ENCODE measurements around the gene CPNE7. TPM values are rescaled to one million over a fixed set of nuclear protein-coding genes. Genes with fewer than 3 reads are reported as not detected.

CPNE7 gene
- total and polyA plus RNA-seq, 2 of the 13 experiments (the other 11 are each of a cell fraction or from before 2014, with no cell fraction given): 0.59 TPM; not detected in 1

GRCh38 chr16:89545044-89545830, 30.3 kb upstream of the CPNE7 start (continued):
- TF ChIP-seq ZNF605 (CRISPR knock-in tag; IDR thresholded peaks at IDR 0.05): peak; percentile 86
- 0 out of 2 replicates have a peak, but pooled peaks have one; percentile 64 for TF ChIP-seq ZNF296 (CRISPR knock-in tag; conservative IDR thresholded peaks at IDR 0.05)
- TF ChIP-seq EED (CRISPR knock-in tag; IDR thresholded peaks at IDR 0.05): no peak
- no peak for TF ChIP-seq ZNF75D (CRISPR knock-in tag; IDR thresholded peaks at IDR 0.05; ENCODE audit: borderline replicate concordance)
- TF ChIP-seq NFIC (IDR thresholded peaks at IDR 0.05; ENCODE audit: low read length): no peak
- peak; percentile 69; the same call in 1 of the 2 replicates for TF ChIP-seq SALL1 (CRISPR knock-in tag; IDR thresholded peaks at IDR 0.05)
- TF ChIP-seq NRL (CRISPR knock-in tag; IDR thresholded peaks at IDR 0.05; ENCODE audit: borderline replicate concordance): peak; percentile 62; the same call in 1 of the 2 replicates
- no peak for TF ChIP-seq ZNF207 (IDR thresholded peaks at IDR 0.05; ENCODE audit: borderline replicate concordance)
- TF ChIP-seq POGZ (CRISPR knock-in tag; IDR thresholded peaks at IDR 0.05): peak; percentile 31; the same call in 1 of the 2 replicates
- peak; percentile 43; the same call in 1 of the 2 replicates for TF ChIP-seq ESRRA (CRISPR knock-in tag; IDR thresholded peaks at IDR 0.05; ENCODE audit: low read depth)
- TF ChIP-seq BRD4 (CRISPR knock-in tag; IDR thresholded peaks at IDR 0.05): no peak
- 0 out of 2 replicates have a peak, but pooled peaks have one; percentile 57 for TF ChIP-seq SMAD1 (CRISPR knock-in tag; IDR thresholded peaks at IDR 0.05; ENCODE audit: borderline replicate concordance, low read depth)
- TF ChIP-seq MLLT10 (CRISPR knock-in tag; IDR thresholded peaks at IDR 0.05): no peak
- TF ChIP-seq ZNF263 (CRISPR knock-in tag; IDR thresholded peaks at IDR 0.05): peak; percentile 67
- no peak for TF ChIP-seq SRSF9 (IDR thresholded peaks at IDR 0.05; ENCODE audit: borderline replicate concordance, insufficient read depth, low read depth, low read length, poor library complexity, severe bottlenecking)
- 0 out of 2 replicates have a peak, but pooled peaks have one; percentile 69 for TF ChIP-seq ZNF775 (CRISPR knock-in tag; IDR thresholded peaks at IDR 0.05; ENCODE audit: borderline replicate concordance)
- peak; percentile 76 for TF ChIP-seq ZNF18 (CRISPR knock-in tag; IDR thresholded peaks at IDR 0.05; ENCODE audit: insufficient replicate concordance)
- TF ChIP-seq ZNF709 (CRISPR knock-in tag; IDR thresholded peaks at IDR 0.05): no peak
- 0 out of 2 replicates have a peak, but pooled peaks have one; percentile 63 for TF ChIP-seq ARID4A (CRISPR knock-in tag; IDR thresholded peaks at IDR 0.05; ENCODE audit: borderline replicate concordance)
- TF ChIP-seq NR3C1 (CRISPR knock-in tag; IDR thresholded peaks at IDR 0.05): no peak
- no peak for TF ChIP-seq EZH2 (conservative IDR thresholded peaks at IDR 0.05; ENCODE audit: low read depth, low read length)
- peak; percentile 38; the same call in 1 of the 2 replicates for TF ChIP-seq ZFP36L1 (CRISPR knock-in tag; IDR thresholded peaks at IDR 0.05)

All from HepG2 (cell line).